GM03348 (cell line): Measurements from ENCODE around the gene VILL.
"Not testable (repeated sequence)": the region's sequence is repeated elsewhere in the genome, so short reads cannot be mapped to it uniquely, and the experiment has no call there.

ENCODE experiments used
- DNase-seq: peaks from one replicate; pipeline ENCODE4 v3.0.0; 2012; ENCODE audit warnings: low spot score

Gene VILL

GRCh38 chr3:38017445-38018295 lies 27.1 kb downstream of the VILL start:
- DNase-seq = no peak

GRCh38 chr3:38018296-38019266 lies 28.0 kb downstream of the VILL start:
- no peak for DNase-seq

- DNase-seq = no peak
Measured at GRCh38 chr3:38019658-38020341, 29.2 kb downstream of the VILL start.

GRCh38 chr3:38020342-38020726 lies 29.7 kb downstream of the VILL start:
- DNase-seq = no peak

GRCh38 chr3:38021196-38021595 lies 30.6 kb downstream of the VILL start:
- DNase-seq = no peak

GRCh38 chr3:38022301-38022700 lies 31.7 kb downstream of the VILL start:
- no peak for DNase-seq

GRCh38 chr3:38022896-38023709 lies 32.5 kb downstream of the VILL start:
- no peak for DNase-seq

- DNase-seq = no peak
Measured at GRCh38 chr3:38026856-38027255, 36.3 kb downstream of the VILL start.

- no peak for DNase-seq
Measured at GRCh38 chr3:38027466-38028465, 37.2 kb downstream of the VILL start.

- peak; percentile 69 for DNase-seq
Measured at GRCh38 chr3:38028621-38029361, 38.2 kb downstream of the VILL start.

- DNase-seq = peak; percentile 95
Measured at GRCh38 chr3:38029400-38030125, 39.0 kb downstream of the VILL start, which contains the start of gene PLCD1. Gene PLCD1, minus strand, starts transcription at chr3:38029642. Its CDS starts 103 bp downstream, at chr3:38029539.

GRCh38 chr3:38030126-38031021 lies 39.8 kb downstream of the VILL start:
- no peak for DNase-seq

GRCh38 chr3:38031022-38031994 lies 40.7 kb downstream of the VILL start:
- DNase-seq = peak; percentile 79

GRCh38 chr3:38032328-38032865 lies 41.8 kb downstream of the VILL start:
- DNase-seq = no peak

- not testable (repeated sequence) for DNase-seq
Measured at GRCh38 chr3:38033586-38033985, 43.0 kb downstream of the VILL start.

GRCh38 chr3:38034335-38034734 lies 43.7 kb downstream of the VILL start:
- not testable (repeated sequence) for DNase-seq
